ENCODE results near the gene REEP1. TPM values are rescaled to one million over a fixed set of nuclear protein-coding genes. Genes with fewer than 3 reads are reported as not detected.

The REEP1 gene
- total RNA-seq, 1 donor from 2014 or later: 167 TPM

- no peak for DNase-seq
- Mint-ChIP-seq H3K27me3 (ENCODE audit: unreplicated experiment) (peaks cover 14% of the 10 kb centered on the region), H3K4me3 (ENCODE audit: unreplicated experiment) (no peak overlapping the region), H3K4me1 (ENCODE audit: low read depth, unreplicated experiment) (peaks cover 34% of the 10 kb centered on the region), H3K27ac (ENCODE audit: unreplicated experiment) (no peak overlapping the region), H3K9me3 (ENCODE audit: unreplicated experiment) (peaks cover 17% of the 10 kb centered on the region), H3K36me3 (ENCODE audit: unreplicated experiment) (peaks cover 9% of the 10 kb centered on the region)
- no peak for TF ChIP-seq CTCF (IDR thresholded peaks at IDR 0.05; ENCODE audit: partially characterized antibody, unreplicated experiment)
Measured at GRCh38 chr2:86281066-86281700, 56.2 kb downstream of the REEP1 start.

GRCh38 chr2:86280191-86280667 lies 57.2 kb downstream of the REEP1 start:
- Mint-ChIP-seq H3K27ac (ENCODE audit: unreplicated experiment) (no peak overlapping the region), H3K36me3 (ENCODE audit: unreplicated experiment) (peaks cover 9% of the 10 kb centered on the region), H3K9me3 (ENCODE audit: unreplicated experiment) (peaks cover 13% of the 10 kb centered on the region), H3K4me1 (ENCODE audit: low read depth, unreplicated experiment) (peaks cover 33% of the 10 kb centered on the region), H3K4me3 (ENCODE audit: unreplicated experiment) (no peak overlapping the region), H3K27me3 (ENCODE audit: unreplicated experiment) (peaks cover 12% of the 10 kb centered on the region)
- no peak for DNase-seq
- TF ChIP-seq CTCF (IDR thresholded peaks at IDR 0.05; ENCODE audit: partially characterized antibody, unreplicated experiment): no peak

GRCh38 chr2:86275962-86276361 lies 61.5 kb downstream of the REEP1 start:
- DNase-seq: no peak
- Mint-ChIP-seq H3K27me3 (ENCODE audit: unreplicated experiment) (peaks cover 9% of the 10 kb centered on the region), H3K36me3 (ENCODE audit: unreplicated experiment) (peaks cover 35% of the 10 kb centered on the region), H3K9me3 (ENCODE audit: unreplicated experiment) (peaks cover 31% of the 10 kb centered on the region), H3K4me1 (ENCODE audit: low read depth, unreplicated experiment) (peaks cover 39% of the 10 kb centered on the region), H3K27ac (ENCODE audit: unreplicated experiment) (no peak overlapping the region), H3K4me3 (ENCODE audit: unreplicated experiment) (no peak overlapping the region)
- no peak for TF ChIP-seq CTCF (IDR thresholded peaks at IDR 0.05; ENCODE audit: partially characterized antibody, unreplicated experiment)

GRCh38 chr2:86275384-86275799 lies 62.0 kb downstream of the REEP1 start:
- TF ChIP-seq CTCF (IDR thresholded peaks at IDR 0.05; ENCODE audit: partially characterized antibody, unreplicated experiment): no peak
- peak overlapping the region; percentile 68 for H3K27ac Mint-ChIP-seq (ENCODE audit: unreplicated experiment)

GRCh38 chr2:86274918-86275275 lies 62.5 kb downstream of the REEP1 start:
- Mint-ChIP-seq H3K4me1 (ENCODE audit: low read depth, unreplicated experiment) (peaks cover 29% of the 10 kb centered on the region), H3K27ac (ENCODE audit: unreplicated experiment) (peak overlapping the region; percentile 68)
- DNase-seq: peak; percentile 74

More at GRCh38 chr2:86275384-86275799, 62.0 kb downstream of the REEP1 start:
- Mint-ChIP-seq H3K36me3 (ENCODE audit: unreplicated experiment) (peaks cover 41% of the 10 kb centered on the region), H3K4me3 (ENCODE audit: unreplicated experiment) (no peak overlapping the region), H3K4me1 (ENCODE audit: low read depth, unreplicated experiment) (peaks cover 34% of the 10 kb centered on the region), H3K27me3 (ENCODE audit: unreplicated experiment) (peaks cover 7% of the 10 kb centered on the region), H3K9me3 (ENCODE audit: unreplicated experiment) (peaks cover 35% of the 10 kb centered on the region)
- DNase-seq: no peak

More at GRCh38 chr2:86274918-86275275, 62.5 kb downstream of the REEP1 start:
- peaks cover 42% of the 10 kb centered on the region for H3K36me3 Mint-ChIP-seq (ENCODE audit: unreplicated experiment)
- TF ChIP-seq CTCF (IDR thresholded peaks at IDR 0.05; ENCODE audit: partially characterized antibody, unreplicated experiment): no peak
- H3K4me3 Mint-ChIP-seq (ENCODE audit: unreplicated experiment): no peak overlapping the region
- H3K9me3 Mint-ChIP-seq (ENCODE audit: unreplicated experiment): peaks cover 35% of the 10 kb centered on the region
- H3K27me3 Mint-ChIP-seq (ENCODE audit: unreplicated experiment): peaks cover 7% of the 10 kb centered on the region
